Measurements from ENCODE around the gene REX1BD.

REX1BD gene

GRCh38 chr19:18603255-18603957 lies 14.8 kb downstream of the REX1BD start:
- DNase-seq (ENCODE audit: low read depth, low spot score), result no peak

- no peak for DNase-seq (ENCODE audit: low read depth, low spot score)
These were observed 15.6 kb downstream of the REX1BD start for GRCh38 chr19:18603958-18604819.

DNA sequence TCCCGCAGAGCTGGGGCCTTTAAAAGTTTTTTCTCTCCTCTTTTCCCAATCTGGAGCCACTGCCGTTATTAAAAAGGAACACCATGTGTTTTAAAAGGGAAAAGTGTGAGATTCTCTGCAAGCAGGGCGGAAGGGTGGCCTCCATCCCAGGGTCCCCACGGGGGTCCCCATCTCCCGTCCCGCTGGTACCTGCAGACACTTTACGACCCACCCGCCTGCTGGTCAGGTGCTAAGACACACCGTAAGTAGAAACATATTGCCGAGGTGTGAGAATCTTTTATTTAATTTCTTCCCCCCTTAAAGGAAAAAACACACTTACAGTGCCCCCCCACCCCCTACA lies 16.2 kb downstream of the REX1BD start:
- no peak for DNase-seq (ENCODE audit: low read depth, low spot score)

DNA sequence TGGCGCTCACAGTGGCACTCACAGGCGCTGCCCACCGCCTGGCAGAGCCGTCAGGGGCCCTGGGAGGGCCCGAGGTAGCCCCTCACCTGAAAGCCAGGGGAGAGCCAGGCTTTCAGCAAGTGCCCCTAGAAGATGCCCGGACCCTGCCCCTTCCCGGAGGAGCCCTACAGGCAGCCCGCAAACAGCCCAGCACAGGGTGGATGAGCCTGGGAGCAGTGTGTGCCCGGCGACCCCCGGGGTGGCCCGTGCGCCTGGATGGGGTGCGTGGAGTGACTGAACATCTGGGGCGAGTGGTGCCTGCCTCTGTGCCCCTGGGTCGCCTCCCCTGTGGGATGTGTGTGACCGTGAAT lies 16.6 kb downstream of the REX1BD start:
- DNase-seq (ENCODE audit: low read depth, low spot score), result no peak

GRCh38 chr19:18605546-18606280 lies 17.1 kb downstream of the REX1BD start:
- no peak for DNase-seq (ENCODE audit: low read depth, low spot score)

DNA sequence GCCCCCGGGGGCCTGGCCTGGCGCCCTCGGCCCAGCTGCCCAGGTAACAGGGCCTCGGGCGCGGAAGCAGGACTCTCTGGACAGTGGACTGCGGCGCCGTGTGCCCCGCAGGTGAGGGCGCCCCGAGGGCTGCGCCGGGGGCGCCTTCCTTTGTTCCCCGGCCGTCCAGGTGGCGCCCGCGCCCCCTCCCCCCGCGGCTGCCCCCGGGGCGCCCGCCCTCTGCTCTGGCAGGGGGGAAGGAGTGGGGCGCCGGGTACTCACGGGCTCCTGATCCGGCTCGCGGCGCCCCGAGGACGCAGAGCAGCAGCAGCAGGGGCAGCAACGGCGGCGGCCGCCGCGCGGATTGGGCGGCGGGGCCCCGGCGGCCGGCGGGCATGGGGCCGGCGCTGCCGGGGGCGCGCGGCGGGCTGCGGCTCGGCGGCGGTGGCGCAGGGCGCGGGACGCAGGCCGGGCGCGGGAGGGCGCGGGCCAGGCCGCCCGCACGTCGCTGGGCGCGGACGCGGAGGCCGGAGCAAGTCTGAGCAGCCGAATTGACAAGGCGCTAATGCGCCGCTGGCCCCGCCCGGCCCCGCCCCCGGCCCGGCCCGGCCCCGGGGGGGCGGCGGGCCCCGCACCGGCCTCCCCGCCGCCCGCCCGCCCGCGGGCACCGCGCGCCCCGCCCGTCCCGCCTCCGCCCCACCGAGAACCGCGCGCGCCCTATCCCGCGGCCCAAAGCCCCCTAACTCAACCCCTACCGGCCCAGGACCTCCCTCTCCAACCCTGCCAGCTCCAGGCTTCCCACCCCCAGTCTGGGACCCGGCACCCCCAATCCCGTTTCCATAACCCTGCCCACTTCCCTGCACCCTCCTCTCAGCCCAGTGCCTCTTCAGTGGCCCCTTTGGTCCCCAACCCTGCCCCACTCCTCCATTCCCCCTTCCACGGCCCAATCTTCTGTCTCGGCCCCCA lies 18.0 kb downstream of the REX1BD start, which contains the start of gene CRLF1:
CRLF1 (minus strand) TSS at position 519 of the 945 bp plus-strand sequence; CDS start at position 376, 143 bp downstream.
- DNase-seq (ENCODE audit: low read depth, low spot score), result no peak

DNA sequence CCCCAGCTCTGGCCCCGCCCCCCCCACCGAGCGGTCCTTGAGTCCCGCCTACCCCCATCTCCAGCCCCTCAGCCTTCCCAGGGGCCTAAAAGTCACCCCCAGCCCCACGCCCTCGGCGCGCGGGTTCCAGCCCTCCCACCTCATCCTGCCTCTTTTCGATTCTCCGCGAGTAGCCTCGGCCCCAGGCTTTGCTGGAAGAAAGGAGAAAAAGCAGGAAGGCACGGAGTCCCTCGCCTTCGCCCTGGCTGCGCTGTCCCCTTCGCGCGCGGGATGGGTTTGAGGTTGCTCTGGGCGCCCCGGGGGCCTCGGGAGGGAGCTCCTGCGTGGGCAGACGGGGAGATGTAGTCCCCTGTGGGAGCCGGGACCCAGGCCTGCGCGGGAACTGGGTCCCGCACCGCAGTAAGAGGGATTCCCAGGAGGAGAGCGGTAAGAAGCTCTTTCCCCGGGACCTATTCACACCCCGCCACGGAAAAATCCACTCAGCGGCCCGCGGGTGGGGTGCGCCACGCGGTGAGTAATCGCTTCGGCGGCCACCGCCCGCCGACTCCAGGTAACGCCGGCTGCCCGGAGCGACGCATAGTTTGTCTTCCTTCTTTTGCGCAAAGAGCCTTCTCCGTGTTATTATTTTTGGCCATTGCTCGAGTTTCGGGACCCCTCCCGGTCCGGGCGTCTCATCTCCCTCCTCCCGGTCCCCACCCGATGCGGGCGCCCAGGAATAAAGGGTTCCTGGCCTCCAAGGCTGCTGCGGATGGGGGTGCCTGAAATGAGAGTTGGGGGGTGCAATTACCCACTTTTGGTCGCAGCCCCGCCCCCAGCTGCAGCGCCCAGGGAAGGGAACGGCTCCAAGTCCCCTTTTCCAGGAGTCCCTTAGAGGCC lies 18.9 kb downstream of the REX1BD start:
- no peak for DNase-seq (ENCODE audit: low read depth, low spot score)

DNA sequence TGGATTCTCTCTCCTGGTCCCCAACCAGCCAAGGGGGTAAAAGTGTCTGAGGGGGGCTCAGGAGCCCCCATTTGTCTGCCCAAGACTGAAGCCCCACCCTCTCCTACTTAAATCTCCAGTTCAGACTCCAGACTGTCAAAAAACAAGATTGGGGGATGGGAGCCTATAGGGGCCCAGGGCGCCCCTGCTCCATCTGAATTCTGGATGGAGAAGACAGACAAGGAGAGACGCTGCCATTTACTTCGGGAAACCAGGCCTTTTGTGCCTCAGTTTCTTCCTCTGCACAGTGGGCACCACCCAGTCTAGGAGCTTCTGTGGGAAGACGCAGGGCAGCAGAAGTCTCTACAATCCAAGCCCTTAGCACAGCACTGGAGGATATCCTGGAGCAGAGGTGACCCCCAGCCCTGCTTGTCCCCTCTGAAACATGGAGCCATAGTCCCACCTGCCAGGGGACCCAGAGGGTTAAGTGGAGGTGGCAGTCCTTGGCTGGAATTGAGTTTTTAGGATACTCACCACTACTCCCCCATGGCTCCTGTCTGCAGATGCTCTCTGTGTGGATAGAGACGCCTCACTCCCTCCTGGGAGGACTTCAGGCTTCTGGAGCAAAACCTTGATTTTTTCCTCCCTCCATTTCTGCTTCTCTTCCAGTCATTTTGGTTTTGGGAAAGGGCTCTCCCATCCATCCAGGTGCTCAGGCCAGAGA lies 19.7 kb downstream of the REX1BD start:
- DNase-seq (ENCODE audit: low read depth, low spot score), result no peak

DNA sequence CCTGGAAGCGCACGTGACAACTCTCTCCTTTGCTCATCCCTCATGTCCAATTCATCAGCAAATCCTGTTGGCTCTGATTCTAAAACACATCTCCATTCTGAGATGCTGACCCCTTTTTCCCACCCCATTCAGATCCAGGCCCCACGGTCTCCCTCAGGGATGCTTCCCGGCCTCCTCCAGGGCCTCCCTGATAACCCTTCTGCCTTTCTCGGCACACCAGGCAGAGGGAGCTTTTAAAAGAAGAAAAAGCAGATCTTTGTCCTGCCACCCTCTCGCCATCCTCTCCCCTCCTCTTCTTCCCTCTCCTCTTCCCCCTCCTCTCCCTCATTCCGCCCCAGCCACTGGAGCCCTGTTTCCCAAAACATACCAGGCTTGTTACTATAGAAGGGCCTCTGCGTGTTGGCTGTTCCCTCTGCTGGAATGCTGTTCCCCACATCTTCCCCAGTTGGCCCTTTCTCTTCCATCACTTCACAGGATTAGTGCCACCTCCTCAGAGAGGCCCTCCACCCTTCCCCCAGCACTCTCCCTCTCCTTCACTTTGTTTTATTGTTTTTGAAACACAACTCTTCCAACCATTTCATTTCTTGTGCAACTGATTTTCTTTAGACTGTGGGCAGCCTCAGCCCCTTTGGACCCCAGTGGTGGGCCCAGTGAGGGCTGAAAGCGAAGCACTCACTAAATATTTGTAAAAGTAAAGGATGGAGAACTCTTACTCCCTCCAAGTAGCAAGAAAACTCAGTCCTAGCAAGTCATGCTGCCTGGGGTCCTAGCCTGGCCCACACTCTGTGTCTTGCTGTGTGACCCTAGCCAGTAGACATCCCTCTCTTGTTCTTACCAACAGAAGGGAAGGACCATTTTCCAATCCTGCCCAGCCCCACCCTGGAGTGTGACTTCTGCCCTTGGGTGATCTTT lies 20.5 kb downstream of the REX1BD start:
- DNase-seq (ENCODE audit: low read depth, low spot score), result no peak

- no peak for DNase-seq (ENCODE audit: low read depth, low spot score)
These were observed 21.1 kb downstream of the REX1BD start for GRCh38 chr19:18609717-18610051.

GRCh38 chr19:18610245-18610555 lies 21.6 kb downstream of the REX1BD start:
- no peak for DNase-seq (ENCODE audit: low read depth, low spot score)

GRCh38 chr19:18610556-18611326 lies 22.1 kb downstream of the REX1BD start:
- DNase-seq (ENCODE audit: low read depth, low spot score), result no peak

GRCh38 chr19:18611327-18612050 lies 22.9 kb downstream of the REX1BD start:
- no peak for DNase-seq (ENCODE audit: low read depth, low spot score)

- no peak for DNase-seq (ENCODE audit: low read depth, low spot score)
These were observed 23.6 kb downstream of the REX1BD start for GRCh38 chr19:18612051-18612771.

DNA sequence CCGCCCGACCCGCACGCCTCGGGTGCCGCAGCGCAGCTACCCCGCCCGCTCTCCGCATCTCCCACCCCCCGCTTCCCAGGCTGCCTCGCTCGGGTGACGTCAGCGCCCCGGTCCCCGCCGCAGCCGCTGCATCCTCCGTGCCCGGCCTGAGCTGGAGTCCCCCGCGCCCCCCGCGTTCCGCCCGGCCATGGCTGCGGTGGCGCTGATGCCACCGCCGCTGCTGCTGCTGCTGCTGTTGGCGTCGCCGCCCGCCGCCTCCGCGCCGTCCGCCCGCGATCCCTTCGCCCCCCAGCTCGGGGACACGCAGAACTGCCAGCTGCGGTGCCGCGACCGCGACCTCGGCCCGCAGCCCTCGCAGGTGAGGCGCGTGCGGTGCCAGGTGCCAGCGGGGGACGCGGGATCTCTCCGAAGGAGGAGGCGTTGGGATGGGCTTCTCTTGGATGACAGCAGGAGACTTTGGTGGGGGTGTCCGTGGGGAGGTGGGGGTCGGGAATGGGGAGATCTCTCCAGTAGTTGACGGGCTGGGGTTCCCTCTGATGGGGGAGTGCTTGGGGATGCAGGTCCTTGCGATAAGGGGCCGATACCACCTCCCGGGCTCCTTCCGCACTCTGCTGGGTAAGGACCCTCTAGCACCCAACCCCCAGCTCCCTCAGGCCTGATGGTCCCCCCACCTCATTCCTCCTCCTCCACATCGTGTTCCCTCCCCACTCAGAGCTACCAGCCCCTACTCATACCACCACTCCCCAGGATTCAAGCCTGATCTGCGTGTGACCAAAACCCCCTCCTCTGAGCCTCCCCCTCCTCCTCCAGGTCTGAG lies 24.4 kb downstream of the REX1BD start, which contains the start of gene TMEM59L:
TMEM59L (plus strand) TSS at position 99 of the 817 bp plus-strand sequence; CDS start at position 188, 89 bp downstream.
- no peak for DNase-seq (ENCODE audit: low read depth, low spot score)
